GM12891 (cell line): ENCODE data around the gene SH2D6.

Source experiments
- POLR2A ChIP-seq: IDR thresholded peaks from 2 replicates; pipeline ENCODE4 v1.6.1; 2011; ENCODE audit warnings: low read depth, low read length, control low read depth
- POLR2AphosphoS5 ChIP-seq: IDR thresholded peaks from 2 replicates; pipeline ENCODE4 v1.6.1; 2011; ENCODE audit warnings: low read depth, low read length, control low read depth

DNA sequence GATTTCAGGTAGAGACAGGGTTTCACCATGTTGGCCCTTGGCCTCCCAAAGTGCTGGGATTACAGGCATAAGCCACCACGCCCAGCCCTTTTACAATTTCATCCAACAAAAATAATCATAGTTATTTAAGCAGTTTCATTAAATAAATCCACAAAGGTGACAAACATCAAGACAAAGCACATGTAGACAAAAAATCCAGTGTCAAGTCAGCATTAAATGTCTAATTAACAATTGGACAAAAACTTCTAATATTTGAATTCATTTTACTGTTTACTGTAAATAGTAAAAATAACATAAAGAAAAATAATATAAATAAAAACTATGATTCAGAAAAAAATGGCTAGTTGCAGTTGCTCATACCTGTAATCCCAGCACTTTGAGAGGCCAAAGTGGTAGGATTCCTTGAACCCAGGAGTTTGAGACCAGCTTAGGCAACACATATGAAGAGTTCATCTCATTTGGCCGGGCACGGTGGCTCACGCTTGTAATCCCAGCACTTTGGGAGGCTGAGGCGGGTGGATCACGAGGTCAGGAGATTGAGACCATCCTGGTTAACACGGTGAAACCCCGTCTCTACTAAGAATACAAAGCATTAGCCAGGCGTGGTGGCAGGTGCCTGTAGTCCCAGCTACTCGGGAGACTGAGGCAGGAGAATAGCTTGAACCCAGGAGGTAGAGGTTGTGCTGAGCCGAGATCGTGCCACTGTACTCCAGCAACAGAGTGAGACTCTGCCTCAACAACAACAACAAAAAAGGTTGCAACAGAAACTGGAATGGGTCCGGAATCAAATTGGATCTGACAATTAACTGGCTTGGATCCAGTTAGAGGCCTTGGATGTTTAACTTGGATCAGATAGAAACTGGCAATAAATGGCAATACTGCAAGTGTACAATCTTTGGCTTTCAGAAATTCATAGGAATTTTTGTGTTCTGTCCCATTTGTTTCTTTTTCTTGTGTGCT lies 63.6 kb downstream of the SH2D6 start:
- no peak for TF ChIP-seq POLR2A
- no peak for TF ChIP-seq POLR2AphosphoS5
